ENCODE results near the gene SNX3. TPM values are rescaled to one million over a fixed set of nuclear protein-coding genes. Genes with fewer than 3 reads are reported as not detected.
A peak's percentile ranks its signal among the peaks of the same experiment; 100 is the strongest.

Gene SNX3
- total and polyA plus RNA-seq, 5 experiments from 2014 or later: 65.1 to 227 (median 163) TPM

DNA sequence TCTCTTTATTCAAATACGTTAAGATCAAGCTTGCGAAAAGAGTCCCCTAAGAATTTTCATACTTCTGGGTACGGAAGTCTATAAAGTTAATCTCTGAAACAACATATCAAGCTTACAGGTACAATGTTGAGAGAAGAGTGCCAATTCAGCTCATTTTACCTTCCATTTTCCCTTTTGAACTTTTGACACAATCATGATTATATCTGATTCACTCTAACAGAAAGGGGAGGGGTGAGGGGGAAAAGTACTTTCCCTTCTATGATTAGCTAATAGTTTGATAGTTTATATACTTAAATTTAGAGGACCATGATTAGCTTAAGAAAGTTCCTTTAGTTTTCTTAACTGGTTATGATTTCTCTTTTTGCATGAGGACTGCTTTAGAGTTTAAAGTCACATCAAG, 33.5 kb downstream of the SNX3 start:
- Mint-ChIP-seq H3K9me3 (no peaks in the 10 kb centered on the region), H3K27me3 (no peaks in the 10 kb centered on the region), H3K4me1 (peaks cover 4 to 36% (median 29%) of the 10 kb centered on the region in 4 donors), H3K27ac (peak overlapping the region in 3 of 10 donors; percentile 24 to 69 (median 51)), H3K4me3 (no peak overlapping the region), H3K36me3 (peaks cover 0 to 48% (median 3%) of the 10 kb centered on the region in 3 donors)
- no peak for DNase-seq
- POLR2A ChIA-PET: interaction anchor here (1.6 kb wide), 1 partner anchor 34 kb away, joined by 3 read pairs; no protein-coding TSS in a partner anchor
- ATAC-seq: no peak

- Mint-ChIP-seq H3K27me3 (no peaks in the 10 kb centered on the region), H3K9me3 (no peaks in the 10 kb centered on the region), H3K4me3 (no peak overlapping the region), H3K36me3 (peaks cover 8 to 64% (median 16%) of the 10 kb centered on the region in 3 donors), H3K4me1 (peaks cover 3 to 22% (median 17%) of the 10 kb centered on the region in 4 donors), H3K27ac (peak overlapping the region in 4 of 10 donors; percentile 0 to 36 (median 7))
- DNase-seq (no peak), ATAC-seq (no peak)
- POLR2A ChIA-PET: no interaction called here
Measured at GRCh38 chr6:108222504-108222903, 38.3 kb downstream of the SNX3 start.

- Mint-ChIP-seq H3K36me3 (peaks cover 8 to 65% (median 16%) of the 10 kb centered on the region in 3 donors), H3K27me3 (no peaks in the 10 kb centered on the region), H3K9me3 (no peaks in the 10 kb centered on the region), H3K4me3 (no peak overlapping the region), H3K27ac (peak overlapping the region in 4 of 10 donors; percentile 0 to 36 (median 8)), H3K4me1 (peaks cover 3 to 18% (median 15%) of the 10 kb centered on the region in 4 donors)
- POLR2A ChIA-PET: no interaction called here
- DNase-seq (no peak), ATAC-seq (no peak)
Measured at GRCh38 chr6:108222064-108222463, 38.8 kb downstream of the SNX3 start.

GRCh38 chr6:108211671-108212070, 49.2 kb downstream of the SNX3 start:
- Mint-ChIP-seq H3K36me3 (peaks cover 7 to 64% (median 26%) of the 10 kb centered on the region in 3 donors), H3K4me1 (peaks cover 0 to 5% (median 3%) of the 10 kb centered on the region in 4 donors), H3K27me3 (no peaks in the 10 kb centered on the region), H3K4me3 (no peak overlapping the region), H3K9me3 (no peaks in the 10 kb centered on the region), H3K27ac (peak overlapping the region in 1 of 10 donors; percentile 31)
- ATAC-seq: no peak
- DNase-seq: no peak
- POLR2A ChIA-PET: no interaction called here

DNA sequence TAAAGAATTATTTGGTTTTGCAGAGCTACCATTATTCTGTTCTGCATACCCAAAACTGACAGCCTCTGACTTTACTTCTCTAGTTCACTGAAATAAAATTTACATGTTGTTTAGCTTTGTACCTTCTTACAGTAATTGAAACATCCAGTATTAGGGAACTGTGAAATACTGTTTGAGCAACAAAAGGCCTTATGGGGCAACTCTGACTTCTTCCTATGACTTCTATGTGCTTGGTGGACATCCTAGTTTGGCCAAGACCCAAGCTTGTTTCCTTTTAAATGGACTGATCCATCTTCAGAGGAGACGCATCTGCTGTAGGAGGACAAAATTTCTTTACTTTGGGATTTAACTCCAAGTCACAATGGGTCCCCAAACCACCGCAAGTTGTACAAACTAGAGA, 50.3 kb downstream of the SNX3 start:
- POLR2A ChIA-PET: no interaction called here
- DNase-seq (no peak), ATAC-seq (no peak)
- Mint-ChIP-seq H3K9me3 (no peaks in the 10 kb centered on the region), H3K4me3 (no peak overlapping the region), H3K36me3 (peaks cover 7 to 62% (median 31%) of the 10 kb centered on the region in 3 donors), H3K27ac (peak overlapping the region in 2 of 10 donors; percentile 15 to 29), H3K27me3 (no peaks in the 10 kb centered on the region), H3K4me1 (peaks cover 0 to 5% (median 3%) of the 10 kb centered on the region in 4 donors)

GRCh38 chr6:108209738-108210137, 51.1 kb downstream of the SNX3 start:
- Mint-ChIP-seq H3K9me3 (no peaks in the 10 kb centered on the region), H3K4me3 (no peak overlapping the region), H3K27ac (no peak overlapping the region), H3K27me3 (no peaks in the 10 kb centered on the region), H3K36me3 (peaks cover 7 to 58% (median 31%) of the 10 kb centered on the region in 3 donors), H3K4me1 (peaks cover 0 to 5% (median 2%) of the 10 kb centered on the region in 4 donors)
- POLR2A ChIA-PET: no interaction called here
- no peak for ATAC-seq
- no peak for DNase-seq

DNA sequence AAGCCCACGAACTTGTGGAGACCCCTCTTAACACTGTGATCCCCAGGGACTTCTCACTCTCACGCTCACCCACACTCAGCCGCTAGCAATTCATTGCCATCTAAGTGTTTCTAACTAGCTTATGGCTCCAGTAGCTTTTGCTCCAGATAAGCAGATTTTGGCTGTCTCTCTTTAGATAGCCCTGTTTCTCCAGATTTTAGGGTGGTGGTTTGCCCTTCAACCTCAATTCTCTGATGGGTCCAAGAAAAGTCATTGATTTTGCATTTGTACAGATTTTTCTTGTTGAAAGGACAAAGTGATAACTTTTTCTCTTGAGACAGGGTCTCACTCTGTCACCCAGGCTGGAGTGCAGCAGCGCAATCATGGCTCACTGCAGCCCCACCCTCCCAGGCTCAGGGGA, 53.8 kb downstream of the SNX3 start:
- POLR2A ChIA-PET: no interaction called here
- ATAC-seq: no peak
- H3K27ac Mint-ChIP-seq: peak overlapping the region in 2 of 10 donors; percentile 19 to 48

GRCh38 chr6:108203189-108204112, 57.4 kb downstream of the SNX3 start:
- H3K27me3 Mint-ChIP-seq: no peaks in the 10 kb centered on the region
- POLR2A ChIA-PET: no interaction called here
- H3K9me3 Mint-ChIP-seq: no peaks in the 10 kb centered on the region
- ATAC-seq: no peak
- peaks cover 7 to 23% (median 21%) of the 10 kb centered on the region in 3 donors for H3K36me3 Mint-ChIP-seq
- H3K4me1 Mint-ChIP-seq: peaks cover 0 to 2% (median 0%) of the 10 kb centered on the region in 4 donors
- H3K4me3 Mint-ChIP-seq: no peak overlapping the region
- peak overlapping the region in 1 of 10 donors; percentile 29 for H3K27ac Mint-ChIP-seq
- no peak for DNase-seq

More for the DNA sequence above, 53.8 kb downstream of the SNX3 start:
- Mint-ChIP-seq H3K27me3 (no peaks in the 10 kb centered on the region), H3K36me3 (peaks cover 7 to 51% (median 33%) of the 10 kb centered on the region in 3 donors), H3K9me3 (no peaks in the 10 kb centered on the region), H3K4me1 (peaks cover 0 to 2% (median 0%) of the 10 kb centered on the region in 4 donors), H3K4me3 (no peak overlapping the region)
- DNase-seq: no peak

DNA sequence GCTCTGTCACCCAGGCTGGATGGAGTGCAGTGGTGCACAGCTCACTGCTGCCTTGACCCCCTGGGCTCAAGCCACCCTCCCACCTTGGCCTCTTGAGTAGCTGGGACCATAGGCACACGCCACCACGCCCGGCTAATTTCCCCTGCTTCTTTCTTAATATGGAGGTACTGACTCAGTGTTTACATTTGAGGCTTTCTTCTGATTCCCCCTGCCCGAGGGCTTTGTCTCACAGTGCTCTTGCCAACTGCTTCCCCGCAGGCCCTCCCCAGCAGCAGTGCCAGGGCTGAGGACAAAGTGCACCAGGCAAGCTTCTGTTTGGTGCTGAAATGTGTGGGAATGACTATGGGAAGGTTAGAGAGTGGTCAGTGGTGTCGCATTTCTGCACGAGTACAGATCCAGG, 60.2 kb downstream of the SNX3 start:
- peaks cover 0 to 2% (median 0%) of the 10 kb centered on the region in 4 donors for H3K4me1 Mint-ChIP-seq

GRCh38 chr6:108200186-108200585, 60.7 kb downstream of the SNX3 start:
- POLR2A ChIA-PET: no interaction called here
- ATAC-seq: no peak
- peaks cover 0 to 5% (median 0%) of the 10 kb centered on the region in 5 donors for H3K27me3 Mint-ChIP-seq
- peaks cover 0 to 2% (median 0%) of the 10 kb centered on the region in 4 donors for H3K4me1 Mint-ChIP-seq
- H3K4me3 Mint-ChIP-seq: no peak overlapping the region
- no peak for DNase-seq
- no peak overlapping the region for H3K27ac Mint-ChIP-seq
- peaks cover 0 to 6% (median 5%) of the 10 kb centered on the region in 3 donors for H3K36me3 Mint-ChIP-seq
- no peaks in the 10 kb centered on the region for H3K9me3 Mint-ChIP-seq

More for the DNA sequence above, 60.2 kb downstream of the SNX3 start:
- peaks cover 0 to 9% (median 5%) of the 10 kb centered on the region in 3 donors for H3K36me3 Mint-ChIP-seq
- no peak for DNase-seq
- H3K27me3 Mint-ChIP-seq: peaks cover 0 to under 1% (median 0%) of the 10 kb centered on the region in 5 donors
- POLR2A ChIA-PET: no interaction called here
- H3K9me3 Mint-ChIP-seq: no peaks in the 10 kb centered on the region
- H3K27ac Mint-ChIP-seq: peak overlapping the region in 1 of 10 donors; percentile 2
- no peak for ATAC-seq
- no peak overlapping the region for H3K4me3 Mint-ChIP-seq

- Mint-ChIP-seq H3K4me1 (no peaks in the 10 kb centered on the region), H3K27me3 (peaks cover 2 to 13% (median 8%) of the 10 kb centered on the region in 5 donors), H3K36me3 (peaks cover under 1 to 5% (median 4%) of the 10 kb centered on the region in 3 donors), H3K27ac (no peak overlapping the region), H3K9me3 (no peaks in the 10 kb centered on the region), H3K4me3 (no peak overlapping the region)
- POLR2A ChIA-PET: interaction anchor here (0.7 kb wide), 1 partner anchor 13 kb away, joined by 3 read pairs; no protein-coding TSS in a partner anchor
- ATAC-seq (no peak), DNase-seq (no peak)
Measured at GRCh38 chr6:108198761-108199498, 61.9 kb downstream of the SNX3 start.

DNA sequence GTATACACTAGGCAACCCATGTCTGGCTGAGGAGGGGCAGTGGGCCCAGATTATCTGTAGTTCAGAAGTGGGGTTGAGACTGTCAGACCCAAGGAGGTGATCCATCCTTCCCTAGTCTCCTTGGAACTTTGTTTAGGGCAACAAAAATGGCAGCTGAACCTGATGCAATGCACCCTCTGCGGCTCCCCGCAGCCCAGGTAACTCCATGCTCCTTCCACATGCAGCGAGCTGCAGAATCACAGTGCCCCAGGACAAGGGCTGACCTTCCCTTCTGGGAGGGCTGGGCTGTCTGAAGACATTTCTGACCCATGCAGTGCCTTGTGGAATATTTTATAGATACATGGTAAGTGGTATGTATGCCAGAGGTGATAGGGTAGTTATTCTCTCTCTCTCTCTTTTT, 65.6 kb downstream of the SNX3 start:
- Mint-ChIP-seq H3K4me1 (no peaks in the 10 kb centered on the region), H3K4me3 (no peak overlapping the region), H3K9me3 (no peaks in the 10 kb centered on the region), H3K36me3 (peaks cover 0 to 5% (median 2%) of the 10 kb centered on the region in 3 donors), H3K27ac (no peak overlapping the region), H3K27me3 (peaks cover 4 to 28% (median 18%) of the 10 kb centered on the region in 5 donors)
- ATAC-seq (no peak), DNase-seq (no peak)
- POLR2A ChIA-PET: no interaction called here
